Neuronal stem cell (in vitro differentiated cells): ENCODE results near the gene TAS2R9.
A peak's percentile ranks its signal among the peaks of the same experiment; 100 is the strongest.

Experiments
- DNase-seq: peaks from one replicate; pipeline ENCODE4 v3.0.0-alpha.2; 2013; ENCODE audit warnings: low spot score
- H2AFZ ChIP-seq: one replicate; pipeline ENCODE4 v1.6.1; 2013; ENCODE audit warnings: mild to moderate bottlenecking, low read length, inconsistent platforms
- H2AK5ac ChIP-seq: 2 replicates; pipeline ENCODE4 v1.6.1; 2013; ENCODE audit warnings: low read depth, mild to moderate bottlenecking, inconsistent platforms, low read length, moderate library complexity, mixed read lengths
- H2BK120ac ChIP-seq: 2 replicates; pipeline ENCODE4 v1.6.1; 2013; ENCODE audit warnings: low read depth, mild to moderate bottlenecking, inconsistent platforms, low read length, moderate library complexity, mixed read lengths
- H2BK12ac ChIP-seq: one replicate; pipeline ENCODE4 v1.6.1; 2013; ENCODE audit warnings: low read length, inconsistent platforms
- H2BK15ac ChIP-seq: 2 replicates; pipeline ENCODE4 v1.6.1; 2013; ENCODE audit warnings: mild to moderate bottlenecking, low read length, inconsistent platforms, mixed read lengths
- H2BK5ac ChIP-seq: one replicate; pipeline ENCODE4 v1.6.1; 2013; ENCODE audit warnings: inconsistent platforms, mild to moderate bottlenecking, low read length, moderate library complexity
- H3K14ac ChIP-seq: one replicate; pipeline ENCODE4 v1.6.1; 2013; ENCODE audit warnings: low read length, inconsistent platforms
- H3K18ac ChIP-seq: 2 replicates; pipeline ENCODE4 v1.6.1; 2013; ENCODE audit warnings: low read length, inconsistent platforms
- H3K23ac ChIP-seq: 2 replicates; pipeline ENCODE4 v1.6.1; 2013; ENCODE audit warnings: low read depth, mild to moderate bottlenecking, mixed read lengths, low read length, inconsistent platforms; ENCODE audit not compliant: poor library complexity
- H3K27ac ChIP-seq: replicated peaks from 3 replicates; pipeline ENCODE4 v1.5.1; 2013; ENCODE audit warnings: low read length, inconsistent platforms
- H3K27me3 ChIP-seq, 3 experiments: 2 replicates each; pipeline ENCODE4 v1.6.1; 2013; ENCODE audit warnings: low read length in 3 of 3, mild to moderate bottlenecking in 2 of 3, inconsistent platforms in 1 of 3, low read depth in 1 of 3, mixed read lengths in 1 of 3, moderate library complexity in 1 of 3; ENCODE audit not compliant: control insufficient read depth in 3 of 3, insufficient read depth in 3 of 3
- H3K36me3 ChIP-seq, 2 donors: replicated peaks in 1 of 2; 2 replicates each; pipeline ENCODE4 v1.6.1; 2013; ENCODE audit warnings: low read length in 2 of 2; ENCODE audit not compliant: control insufficient read depth in 2 of 2, insufficient read depth in 2 of 2
- H3K4ac ChIP-seq: 2 replicates; pipeline ENCODE4 v1.6.1; 2013; ENCODE audit warnings: inconsistent platforms, mild to moderate bottlenecking, low read length, moderate library complexity
- H3K4me1 ChIP-seq, 2 donors: 1 replicate in 1 of 2; 2 replicates in 1 of 2; pipeline ENCODE4 v1.6.1; 2013; ENCODE audit warnings: low read length in 2 of 2, low read depth in 1 of 2; ENCODE audit not compliant: control insufficient read depth in 2 of 2, insufficient read depth in 1 of 2
- H3K4me2 ChIP-seq: one replicate; pipeline ENCODE4 v1.6.1; 2013; ENCODE audit warnings: mild to moderate bottlenecking, low read length, inconsistent platforms; ENCODE audit not compliant: insufficient read depth, poor library complexity, severe bottlenecking
- H3K4me3 ChIP-seq, 2 donors: 2 replicates each; pipeline ENCODE4 v1.5.1; 2013; ENCODE audit warnings: low read length in 2 of 2, mild to moderate bottlenecking in 2 of 2, inconsistent platforms in 1 of 2, moderate library complexity in 1 of 2
- H3K79me1 ChIP-seq: one replicate; pipeline ENCODE4 v1.6.1; 2013; ENCODE audit warnings: low read depth, mild to moderate bottlenecking, inconsistent platforms, low read length, moderate library complexity
- H3K9ac ChIP-seq: one replicate; pipeline ENCODE4 v1.6.1; 2013; ENCODE audit warnings: mild to moderate bottlenecking, low read depth, low read length, inconsistent platforms; ENCODE audit not compliant: poor library complexity
- H3K9me3 ChIP-seq, 2 donors: replicated peaks in 1 of 2; 2 replicates each; pipeline versions ENCODE3 to v1.6.1; 2013; ENCODE audit warnings: low read length in 2 of 2, mild to moderate bottlenecking in 2 of 2, inconsistent platforms in 1 of 2, low read depth in 1 of 2, mixed read lengths in 1 of 2, moderate library complexity in 1 of 2; ENCODE audit not compliant: control insufficient read depth in 2 of 2, insufficient read depth in 1 of 2
- H4K8ac ChIP-seq: one replicate; pipeline ENCODE4 v1.6.1; 2013; ENCODE audit warnings: low read depth, mild to moderate bottlenecking, inconsistent platforms, low read length, moderate library complexity
- H4K91ac ChIP-seq: one replicate; pipeline ENCODE4 v1.6.1; 2013; ENCODE audit warnings: low read length, low read depth, mild to moderate bottlenecking, inconsistent platforms; ENCODE audit not compliant: poor library complexity
- WGBS, 2 donors: extraction: QIAGEN DNeasy Blood & Tissue Kit; methylation state at CpG; one replicate each; pipeline ENCODE4 v1.1.7; 2013; ENCODE audit warnings: missing lambda C conversion rate in 2 of 2, mixed read lengths in 1 of 2; ENCODE audit not compliant: insufficient read length in 2 of 2, insufficient replicate concordance in 1 of 2; ENCODE audit errors: extremely low coverage in 2 of 2; 5-methylcytosine and 5-hydroxymethylcytosine counted together

The TAS2R9 gene

DNA sequence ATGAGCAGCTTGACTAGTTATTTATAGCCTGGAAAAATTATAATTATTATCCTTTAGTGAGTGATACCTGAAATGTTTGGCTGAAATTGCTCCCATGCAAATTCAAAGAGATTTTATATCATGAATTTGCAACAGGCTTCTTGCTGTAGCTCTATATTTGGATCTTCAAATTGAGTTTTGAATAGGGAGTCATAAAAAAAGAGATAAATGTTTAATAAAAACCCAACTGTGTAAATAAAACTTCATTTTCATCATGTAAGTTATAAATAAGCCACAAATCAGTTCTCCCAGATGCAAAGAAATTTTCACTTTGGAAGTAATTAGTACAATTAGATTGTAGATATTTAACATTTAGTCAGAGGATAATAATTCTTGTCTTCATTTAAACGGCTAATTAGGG, 2.8 kb downstream of the TAS2R9 start, which contains the start of gene TAS2R8:
TAS2R8 (minus strand) TSS at position 101 of the 400 bp plus-strand sequence. CDS start 306 bp downstream, outside the sequence.
- Histone ChIP-seq H3K18ac (no peak within 1 kb of the TSS), H2BK120ac (no peak within 1 kb of the TSS), H3K79me1 (no peaks in the 10 kb centered on the region), H2AFZ (no peak within 1 kb of the TSS), H3K14ac (no peak within 1 kb of the TSS), H3K4me3 (no peak within 1 kb of the TSS), H3K23ac (no peak within 1 kb of the TSS), H3K9me3 (no peaks in the 10 kb centered on the region), H3K4me2 (no peak within 1 kb of the TSS), H2BK15ac (no peak within 1 kb of the TSS), H3K9ac (no peak within 1 kb of the TSS), H3K27ac (no peak within 1 kb of the TSS), H2AK5ac (no peak within 1 kb of the TSS), H2BK12ac (no peak within 1 kb of the TSS), H3K4me1 (peaks cover 4 to 6% of the 10 kb centered on the region in 2 donors), H3K27me3 (no peaks in the 10 kb centered on the region), H4K8ac (no peak within 1 kb of the TSS), H3K36me3 (no peaks in the 10 kb centered on the region), H2BK5ac (no peak within 1 kb of the TSS), H4K91ac (no peak within 1 kb of the TSS), H3K4ac (no peak within 1 kb of the TSS)
- no CpG with 5 or more reads among the region's 1 CpG for WGBS, 2 donors
- DNase-seq, result no peak

DNA sequence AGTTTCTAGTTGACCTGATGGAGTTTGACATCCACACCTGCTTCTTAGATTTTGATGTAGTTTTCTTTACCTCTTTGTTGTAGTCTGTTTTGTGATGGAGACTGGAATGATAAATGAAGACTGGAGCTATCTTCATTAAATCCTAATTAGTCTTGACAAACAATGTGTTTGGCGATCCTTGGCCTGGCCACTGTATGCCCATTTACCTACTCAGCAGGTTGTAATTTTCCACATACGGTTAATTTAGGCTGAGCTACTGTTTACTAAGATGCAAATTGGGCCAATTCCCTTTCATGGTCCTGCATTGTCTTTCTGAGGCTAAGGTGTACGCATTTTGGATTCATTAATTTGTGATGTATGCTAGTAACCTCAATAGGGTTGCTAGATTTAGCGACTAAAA, 7.4 kb downstream of the TAS2R9 start, which contains the start of gene TAS2R7:
TAS2R7 (minus strand) TSS at position 41 of the 400 bp plus-strand sequence. CDS start 57 bp downstream, outside the sequence.
- no peaks in the 10 kb centered on the region for H3K9me3 ChIP-seq
- no CpG with 5 or more reads among the region's 4 CpGs for WGBS, 2 donors

GRCh38 chr12:10801741-10802140, 8.2 kb downstream of the TAS2R9 start:
- H2AK5ac ChIP-seq, result no peak overlapping the region
- no peak overlapping the region for H2BK120ac ChIP-seq
- WGBS, 2 donors, result no CpG with 5 or more reads among the region's 5 CpGs
- H2BK5ac ChIP-seq, result no peak overlapping the region
- H3K9me3 ChIP-seq, result no peaks in the 10 kb centered on the region
- H2BK15ac ChIP-seq, result no peak overlapping the region
- H3K18ac ChIP-seq, result no peak overlapping the region
- no peak for DNase-seq
- H3K9ac ChIP-seq, result no peak overlapping the region
- H2AFZ ChIP-seq, result no peak overlapping the region
- H4K8ac ChIP-seq, result no peak overlapping the region
- H3K27me3 ChIP-seq, result no peaks in the 10 kb centered on the region
- no peak overlapping the region for H3K27ac ChIP-seq
- no peak overlapping the region for H3K14ac ChIP-seq
- H3K4me2 ChIP-seq, result no peak overlapping the region
- H4K91ac ChIP-seq, result no peak overlapping the region
- no peak overlapping the region for H3K23ac ChIP-seq
- no peak overlapping the region for H2BK12ac ChIP-seq
- H3K79me1 ChIP-seq, result no peaks in the 10 kb centered on the region
- peaks cover 0 to 7% of the 10 kb centered on the region in 2 donors for H3K4me1 ChIP-seq
- no peaks in the 10 kb centered on the region for H3K36me3 ChIP-seq
- H3K4me3 ChIP-seq, result no peak overlapping the region
- H3K4ac ChIP-seq, result no peak overlapping the region

More for the DNA sequence above, 7.4 kb downstream of the TAS2R9 start, which contains the start of gene TAS2R7:
- H3K79me1 ChIP-seq, result no peaks in the 10 kb centered on the region
- H3K9ac ChIP-seq, result no peak within 1 kb of the TSS
- no peak within 1 kb of the TSS for H2BK15ac ChIP-seq
- no peak within 1 kb of the TSS for H3K4ac ChIP-seq
- no peak within 1 kb of the TSS for H3K27ac ChIP-seq
- no peak within 1 kb of the TSS for H2AK5ac ChIP-seq
- H4K91ac ChIP-seq, result no peak within 1 kb of the TSS
- no peak within 1 kb of the TSS for H3K14ac ChIP-seq
- H4K8ac ChIP-seq, result no peak within 1 kb of the TSS
- DNase-seq, result peak; percentile 5
- no peak within 1 kb of the TSS for H3K18ac ChIP-seq
- no peaks in the 10 kb centered on the region for H3K36me3 ChIP-seq
- H2AFZ ChIP-seq, result no peak within 1 kb of the TSS
- H2BK120ac ChIP-seq, result no peak within 1 kb of the TSS
- H3K27me3 ChIP-seq, result no peaks in the 10 kb centered on the region
- H3K23ac ChIP-seq, result no peak within 1 kb of the TSS
- no peak within 1 kb of the TSS for H3K4me2 ChIP-seq
- peaks cover 0 to 7% of the 10 kb centered on the region in 2 donors for H3K4me1 ChIP-seq
- no peak within 1 kb of the TSS for H2BK12ac ChIP-seq
- no peak within 1 kb of the TSS for H2BK5ac ChIP-seq
- no peak within 1 kb of the TSS for H3K4me3 ChIP-seq

- H3K4me1 ChIP-seq, result no peaks in the 10 kb centered on the region
Observed at GRCh38 chr12:10794222-10794621, 15.7 kb downstream of the TAS2R9 start.

More at GRCh38 chr12:10794222-10794621, 15.7 kb downstream of the TAS2R9 start:
- Histone ChIP-seq H3K4me3 (no peak overlapping the region), H2BK120ac (no peak overlapping the region), H3K79me1 (no peaks in the 10 kb centered on the region), H3K18ac (no peak overlapping the region), H2AK5ac (no peak overlapping the region), H2AFZ (no peak overlapping the region), H3K9ac (no peak overlapping the region), H2BK5ac (no peak overlapping the region), H2BK12ac (no peak overlapping the region), H3K36me3 (no peaks in the 10 kb centered on the region), H3K4ac (no peak overlapping the region), H3K4me2 (no peak overlapping the region), H3K27ac (no peak overlapping the region), H2BK15ac (no peak overlapping the region), H3K27me3 (no peaks in the 10 kb centered on the region), H4K8ac (no peak overlapping the region), H3K23ac (no peak overlapping the region), H4K91ac (no peak overlapping the region), H3K14ac (no peak overlapping the region), H3K9me3 (no peaks in the 10 kb centered on the region)
- WGBS, 2 donors, result no CpG with 5 or more reads among the region's 2 CpGs
- no peak for DNase-seq
